ENCODE results near the gene ARPC2.

ARPC2 gene

DNA sequence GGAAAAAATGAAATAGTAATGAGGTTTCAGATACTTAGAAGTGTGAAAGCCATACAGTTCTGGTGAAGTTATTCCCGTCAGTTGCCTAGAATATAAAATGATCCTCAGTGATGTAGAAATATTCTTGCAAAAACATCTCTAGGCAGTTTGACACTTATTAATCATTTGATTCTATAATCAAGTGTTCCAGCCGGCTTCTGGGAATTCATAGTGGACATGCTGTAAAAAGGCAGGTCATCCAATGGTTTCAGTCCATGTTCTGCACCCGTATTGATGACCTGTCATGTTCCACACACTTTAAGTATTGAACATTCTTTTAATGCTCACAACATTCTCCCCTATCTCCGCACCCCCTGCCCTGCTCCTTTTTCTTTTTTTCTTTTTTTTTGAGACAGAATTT lies 19.8 kb downstream of the ARPC2 start:
- no peak for TF ChIP-seq SUZ12 (IDR thresholded peaks at IDR 0.05)
- no peak for TF ChIP-seq FOXA1 (IDR thresholded peaks at IDR 0.05)
- TF ChIP-seq HDGF (IDR thresholded peaks at IDR 0.05; ENCODE audit: borderline replicate concordance): no peak
- no peak for TF ChIP-seq BHLHE40 (IDR thresholded peaks at IDR 0.05; ENCODE audit: borderline replicate concordance)
- TF ChIP-seq ELF4 (IDR thresholded peaks at IDR 0.05): no peak
- TF ChIP-seq, protein P1, sequence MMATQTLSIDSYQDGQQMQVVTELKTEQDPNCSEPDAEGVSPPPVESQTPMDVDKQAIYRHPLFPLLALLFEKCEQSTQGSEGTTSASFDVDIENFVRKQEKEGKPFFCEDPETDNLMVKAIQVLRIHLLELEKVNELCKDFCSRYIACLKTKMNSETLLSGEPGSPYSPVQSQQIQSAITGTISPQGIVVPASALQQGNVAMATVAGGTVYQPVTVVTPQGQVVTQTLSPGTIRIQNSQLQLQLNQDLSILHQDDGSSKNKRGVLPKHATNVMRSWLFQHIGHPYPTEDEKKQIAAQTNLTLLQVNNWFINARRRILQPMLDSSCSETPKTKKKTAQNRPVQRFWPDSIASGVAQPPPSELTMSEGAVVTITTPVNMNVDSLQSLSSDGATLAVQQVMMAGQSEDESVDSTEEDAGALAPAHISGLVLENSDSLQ (IDR thresholded peaks at IDR 0.05): no peak
- TF ChIP-seq ZNF384 (IDR thresholded peaks at IDR 0.05): no peak
- TF ChIP-seq FOXK2 (IDR thresholded peaks at IDR 0.05): no peak
- no peak for TF ChIP-seq SP1 (IDR thresholded peaks at IDR 0.05)
- no peak for TF ChIP-seq TARDBP (IDR thresholded peaks at IDR 0.05)
- no peak for TF ChIP-seq FOXM1 (IDR thresholded peaks at IDR 0.05; ENCODE audit: borderline replicate concordance)
- TF ChIP-seq LEF1 (IDR thresholded peaks at IDR 0.05; ENCODE audit: borderline replicate concordance): no peak
- TF ChIP-seq ARNT (IDR thresholded peaks at IDR 0.05): no peak
- no peak for TF ChIP-seq L3MBTL2 (conservative IDR thresholded peaks at IDR 0.05)
- no peak for TF ChIP-seq CTBP1 (IDR thresholded peaks at IDR 0.05; ENCODE audit: borderline replicate concordance)
- TF ChIP-seq NFRKB (IDR thresholded peaks at IDR 0.05): no peak
- no peak for DNase-seq (ENCODE audit: extremely low spot score)
- ChIA-PET CTCF (no interaction called here), POLR2A (no interaction called here)

DNA sequence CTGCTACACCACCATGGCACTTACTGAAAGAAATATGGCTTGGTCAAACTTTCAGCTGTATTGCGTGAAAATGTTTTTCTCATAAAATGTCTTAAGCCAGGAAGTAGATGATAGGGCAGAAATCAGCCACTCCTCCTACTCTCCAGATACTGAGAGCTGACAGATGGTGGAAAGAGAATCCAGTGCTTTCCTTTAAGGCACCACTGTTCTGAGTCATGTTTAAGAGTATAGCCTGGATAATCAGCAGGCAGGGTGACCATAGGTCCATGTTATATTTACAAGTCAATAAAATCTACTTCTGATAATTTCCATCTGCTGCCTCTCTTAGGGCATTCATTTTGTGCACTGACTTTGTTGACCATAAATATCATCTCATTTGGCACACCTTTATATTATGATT lies 21.9 kb downstream of the ARPC2 start:
- DNase-seq (ENCODE audit: extremely low spot score): no peak
- ChIA-PET POLR2A (no interaction called here), CTCF (no interaction called here)
- TF ChIP-seq, protein P1 (IDR thresholded peaks at IDR 0.05): no peak
- TF ChIP-seq NFRKB (IDR thresholded peaks at IDR 0.05): no peak
- TF ChIP-seq SP1 (IDR thresholded peaks at IDR 0.05): no peak
- no peak for TF ChIP-seq LEF1 (IDR thresholded peaks at IDR 0.05; ENCODE audit: borderline replicate concordance)
- no peak for TF ChIP-seq FOXA1 (IDR thresholded peaks at IDR 0.05)
- TF ChIP-seq CTBP1 (IDR thresholded peaks at IDR 0.05; ENCODE audit: borderline replicate concordance): no peak
- TF ChIP-seq FOXM1 (IDR thresholded peaks at IDR 0.05; ENCODE audit: borderline replicate concordance): no peak

DNA sequence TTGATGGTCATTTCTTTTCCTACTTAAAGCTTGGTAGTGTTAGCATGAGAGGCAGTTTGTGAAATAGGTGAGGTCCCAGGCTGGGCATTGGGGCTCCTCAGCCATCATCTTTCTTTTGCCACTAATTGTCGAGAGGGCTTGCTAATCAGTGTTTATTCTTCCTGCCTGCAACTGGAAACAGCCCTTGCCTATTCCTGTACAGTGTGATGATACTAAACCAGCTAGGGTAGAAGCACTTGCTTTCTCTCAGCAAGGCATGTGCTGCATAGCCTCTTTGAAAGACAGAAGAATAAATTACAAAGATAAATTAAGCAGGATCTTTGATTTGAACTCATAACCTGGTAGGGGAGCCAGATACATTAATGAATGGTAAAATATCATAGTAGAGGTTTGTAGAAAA lies 27.2 kb downstream of the ARPC2 start:
- DNase-seq (ENCODE audit: extremely low spot score): no peak
- ChIA-PET POLR2A (interaction anchor here (1.5 kb wide), 1 partner anchor 26 kb away, joined by 3 read pairs; the partner anchor contains the start of genes AAMP and PNKD), CTCF (no interaction called here)
- TF ChIP-seq HDGF (IDR thresholded peaks at IDR 0.05; ENCODE audit: borderline replicate concordance): no peak
- no peak for TF ChIP-seq ARNT (IDR thresholded peaks at IDR 0.05)
- TF ChIP-seq, protein P1 (IDR thresholded peaks at IDR 0.05): no peak
- no peak for TF ChIP-seq SP1 (IDR thresholded peaks at IDR 0.05)
- TF ChIP-seq CTBP1 (IDR thresholded peaks at IDR 0.05; ENCODE audit: borderline replicate concordance): no peak
- TF ChIP-seq FOXA1 (IDR thresholded peaks at IDR 0.05): no peak
- TF ChIP-seq L3MBTL2 (conservative IDR thresholded peaks at IDR 0.05): no peak
- no peak for TF ChIP-seq FOXM1 (IDR thresholded peaks at IDR 0.05; ENCODE audit: borderline replicate concordance)
- no peak for TF ChIP-seq ZNF384 (IDR thresholded peaks at IDR 0.05)
- no peak for TF ChIP-seq TARDBP (IDR thresholded peaks at IDR 0.05)
- TF ChIP-seq ELF4 (IDR thresholded peaks at IDR 0.05): no peak
- TF ChIP-seq FOXK2 (IDR thresholded peaks at IDR 0.05): no peak
- no peak for TF ChIP-seq NFRKB (IDR thresholded peaks at IDR 0.05)
- TF ChIP-seq SUZ12 (IDR thresholded peaks at IDR 0.05): no peak
- TF ChIP-seq LEF1 (IDR thresholded peaks at IDR 0.05; ENCODE audit: borderline replicate concordance): no peak
- TF ChIP-seq BHLHE40 (IDR thresholded peaks at IDR 0.05; ENCODE audit: borderline replicate concordance): no peak

DNA sequence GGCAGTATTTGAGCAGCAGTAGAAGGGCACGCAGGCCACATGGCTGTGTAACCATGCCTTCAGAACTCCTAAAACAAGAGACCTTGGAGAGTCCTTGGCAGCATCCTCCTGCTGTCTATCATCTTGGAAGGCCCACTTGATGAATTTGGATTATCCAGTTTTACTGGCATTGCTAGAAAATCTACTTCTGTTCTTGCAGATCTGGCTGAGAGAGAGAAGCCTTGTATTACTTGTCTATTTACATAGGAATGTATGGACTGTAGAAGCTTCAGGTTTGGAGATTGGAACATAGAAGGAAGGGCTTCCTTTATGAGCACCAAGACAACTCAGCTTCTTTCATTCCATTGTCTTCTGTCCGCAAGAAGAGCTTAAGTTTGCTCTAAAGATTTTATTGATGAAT lies 27.7 kb downstream of the ARPC2 start:
- TF ChIP-seq NFRKB (IDR thresholded peaks at IDR 0.05) (no peak), BHLHE40 (IDR thresholded peaks at IDR 0.05; ENCODE audit: borderline replicate concordance) (no peak), SP1 (IDR thresholded peaks at IDR 0.05) (no peak), L3MBTL2 (conservative IDR thresholded peaks at IDR 0.05) (no peak), TARDBP (IDR thresholded peaks at IDR 0.05) (no peak), ZNF384 (IDR thresholded peaks at IDR 0.05) (no peak), CTBP1 (IDR thresholded peaks at IDR 0.05; ENCODE audit: borderline replicate concordance) (no peak), ARNT (IDR thresholded peaks at IDR 0.05) (no peak), ELF4 (IDR thresholded peaks at IDR 0.05) (no peak), FOXA1 (IDR thresholded peaks at IDR 0.05) (no peak), LEF1 (IDR thresholded peaks at IDR 0.05; ENCODE audit: borderline replicate concordance) (no peak), SUZ12 (IDR thresholded peaks at IDR 0.05) (no peak)

DNA sequence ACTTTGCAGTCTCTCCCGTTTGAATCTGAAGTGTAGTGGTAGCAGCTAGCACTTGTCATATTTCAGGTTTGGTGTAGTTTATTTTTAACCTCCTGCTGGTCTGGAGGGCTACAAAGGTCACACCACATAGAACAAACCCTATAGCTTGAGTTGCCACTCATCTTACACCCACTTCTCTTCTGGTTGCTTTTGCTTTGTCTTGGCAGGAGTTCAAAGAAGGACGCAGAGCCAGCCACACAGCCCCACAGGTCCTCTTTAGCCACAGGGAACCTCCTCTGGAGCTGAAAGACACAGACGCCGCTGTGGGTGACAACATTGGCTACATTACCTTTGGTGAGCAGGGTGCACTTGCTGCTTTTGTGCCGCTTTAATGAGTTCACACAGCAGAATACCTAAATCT lies 28.2 kb downstream of the ARPC2 start:
- DNase-seq (ENCODE audit: extremely low spot score): no peak
- ChIA-PET POLR2A (no interaction called here), CTCF (no interaction called here)
- no peak for TF ChIP-seq FOXK2 (IDR thresholded peaks at IDR 0.05)
- TF ChIP-seq HDGF (IDR thresholded peaks at IDR 0.05; ENCODE audit: borderline replicate concordance): no peak
- TF ChIP-seq BHLHE40 (IDR thresholded peaks at IDR 0.05; ENCODE audit: borderline replicate concordance): no peak
- no peak for TF ChIP-seq SUZ12 (IDR thresholded peaks at IDR 0.05)
- no peak for TF ChIP-seq CTBP1 (IDR thresholded peaks at IDR 0.05; ENCODE audit: borderline replicate concordance)
- TF ChIP-seq L3MBTL2 (conservative IDR thresholded peaks at IDR 0.05): no peak
- TF ChIP-seq NFRKB (IDR thresholded peaks at IDR 0.05): no peak
- no peak for TF ChIP-seq FOXA1 (IDR thresholded peaks at IDR 0.05)
- TF ChIP-seq, protein P1 (IDR thresholded peaks at IDR 0.05): no peak
- TF ChIP-seq ELF4 (IDR thresholded peaks at IDR 0.05): no peak
- TF ChIP-seq TARDBP (IDR thresholded peaks at IDR 0.05): no peak
- TF ChIP-seq FOXM1 (IDR thresholded peaks at IDR 0.05; ENCODE audit: borderline replicate concordance): no peak
- no peak for TF ChIP-seq LEF1 (IDR thresholded peaks at IDR 0.05; ENCODE audit: borderline replicate concordance)
- TF ChIP-seq ZNF384 (IDR thresholded peaks at IDR 0.05): no peak
- no peak for TF ChIP-seq ARNT (IDR thresholded peaks at IDR 0.05)
- TF ChIP-seq SP1 (IDR thresholded peaks at IDR 0.05): no peak

More for the DNA sequence above, 27.7 kb downstream of the ARPC2 start:
- POLR2A ChIA-PET: no interaction called here
- CTCF ChIA-PET: no interaction called here
- no peak for DNase-seq (ENCODE audit: extremely low spot score)

All from HEK293T (cell line).